PC-9 (cell line): ENCODE measurements around the gene TNIP3.

ENCODE experiments used
- CTCF ChIP-seq: fragments of 200-600 bp; sonication (generic); conservative IDR thresholded peaks from 2 replicates; pipeline ENCODE4 v1.6.1; 2017; ENCODE audit warnings: mixed run types, antibody characterized with exemption, mild to moderate bottlenecking, moderate library complexity
- EZH2 ChIP-seq: fragments of 200-600 bp; sonication (generic); IDR thresholded peaks from 2 replicates; pipeline ENCODE4 v1.8.0; 2017; ENCODE audit warnings: antibody characterized with exemption, low read depth

GRCh38 chr4:121155893-121156292 is 8.2 kb downstream of the TNIP3 start:
- TF ChIP-seq CTCF (no peak), EZH2 (no peak)
